ENCODE data around the gene NR2F2.

The NR2F2 gene

DNA sequence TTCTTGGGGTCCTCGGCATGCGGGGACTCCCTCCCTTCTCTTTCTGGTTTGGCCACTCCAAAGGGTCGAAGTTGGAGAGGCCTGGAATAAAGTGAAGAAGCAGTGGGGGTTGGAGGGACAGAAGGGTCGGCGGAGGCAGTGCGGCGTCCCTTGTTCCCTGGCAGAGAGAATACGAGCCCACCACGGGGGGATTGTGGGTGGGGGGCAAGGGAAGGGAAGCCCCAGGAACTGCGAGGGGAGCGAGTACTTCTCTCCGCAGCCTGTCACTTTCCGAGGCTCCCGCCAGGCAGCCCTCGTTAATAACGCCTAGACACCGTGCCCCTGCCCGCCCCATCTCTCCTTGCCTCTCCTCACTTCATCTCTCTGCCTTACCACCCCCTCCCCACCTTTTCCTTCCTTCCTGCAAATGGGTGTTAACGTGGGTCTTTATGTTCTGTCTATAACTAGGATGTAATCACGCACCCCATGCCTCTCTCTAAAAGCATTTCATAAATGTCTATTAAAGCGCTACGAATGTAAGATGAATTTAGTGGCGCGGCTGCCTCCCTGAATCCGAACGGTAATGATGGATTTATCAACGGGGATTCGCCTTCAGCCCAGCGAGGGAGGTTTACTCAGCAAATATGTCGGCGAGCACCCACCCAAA, 13.7 kb downstream of the NR2F2 start:
- no peak for DNase-seq

DNA sequence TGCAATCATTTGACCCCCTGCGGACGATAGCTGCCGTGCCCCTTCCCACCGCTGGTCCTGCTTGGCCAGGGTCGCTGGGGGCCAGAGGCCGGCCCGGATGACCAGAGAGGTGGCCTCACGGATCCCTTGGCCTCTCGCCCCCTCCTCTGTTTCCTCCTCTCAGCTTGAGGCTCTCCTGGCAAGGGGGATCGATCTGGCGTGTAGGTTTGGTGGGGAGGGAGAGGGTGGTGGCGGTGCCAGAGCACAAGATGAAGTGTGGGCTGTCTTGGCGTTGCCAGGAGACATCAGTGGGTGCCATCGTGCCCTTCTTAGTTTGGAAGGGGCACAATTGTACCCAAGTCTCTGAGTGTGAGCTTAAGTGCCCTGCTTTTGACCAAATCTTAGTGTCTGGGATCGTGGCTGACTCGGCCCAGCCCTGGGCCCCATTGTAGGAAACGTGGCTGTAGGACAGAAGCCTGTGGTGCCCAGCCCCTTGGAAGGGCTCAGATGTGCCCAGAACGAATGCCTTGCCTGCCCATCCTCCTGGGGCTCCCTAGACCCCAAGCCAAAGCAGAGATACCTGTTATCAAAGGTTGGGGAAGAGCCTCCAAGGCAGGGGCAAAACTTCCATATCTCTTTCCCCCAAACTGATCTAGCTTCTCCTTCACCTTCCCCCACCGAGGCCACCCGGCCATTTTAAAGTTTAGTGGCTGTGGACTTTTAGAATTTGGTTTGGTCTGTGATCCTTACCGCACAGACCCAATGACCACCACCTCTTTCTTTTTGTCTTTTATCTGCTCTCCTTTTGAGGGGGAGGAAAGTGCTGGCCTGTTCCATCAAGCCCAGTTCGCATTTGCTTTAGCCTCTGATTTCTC, 14.4 kb downstream of the NR2F2 start:
- DNase-seq: no peak

DNA sequence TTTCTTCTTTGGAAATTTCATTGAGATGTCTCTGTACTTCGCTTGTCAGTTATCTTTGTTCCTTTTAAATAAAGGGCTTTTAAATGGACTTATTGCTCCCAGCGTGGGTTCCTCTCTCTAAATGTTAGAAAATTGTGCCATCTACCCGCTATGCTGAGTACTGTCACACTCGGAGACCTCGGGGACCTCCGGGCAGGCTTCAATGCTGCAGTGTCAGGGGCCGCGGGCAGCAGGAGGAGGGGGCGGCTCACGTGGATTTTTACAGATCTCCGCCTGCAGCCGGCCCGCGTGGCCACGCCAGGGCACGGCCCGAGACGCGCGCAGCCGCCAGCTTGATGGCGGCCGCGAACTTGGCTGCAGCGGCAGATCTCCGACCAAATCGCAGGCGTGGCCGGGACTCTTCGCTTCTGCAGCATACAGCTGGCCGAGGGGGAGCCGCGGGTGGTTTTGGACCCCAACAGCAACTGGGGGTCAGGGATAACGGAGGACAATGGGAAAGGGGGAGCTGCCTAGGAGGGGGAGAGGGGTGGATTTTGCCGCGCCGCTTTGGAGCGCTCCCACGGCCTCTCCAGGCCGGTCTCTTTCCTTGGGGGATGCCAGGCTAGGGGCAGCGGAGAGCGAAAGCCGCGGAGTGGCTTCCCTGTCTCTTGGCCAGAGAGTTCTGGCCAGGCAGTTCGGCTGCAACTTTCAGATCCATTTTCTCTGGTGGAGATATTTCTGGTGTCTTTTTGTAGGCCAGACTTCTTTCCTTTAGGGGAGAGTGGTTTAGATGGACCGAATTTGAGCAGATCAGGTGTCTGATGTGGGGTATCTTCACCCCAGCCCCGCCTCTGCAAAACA, 15.3 kb downstream of the NR2F2 start:
- DNase-seq: peak; percentile 65

- no peak for DNase-seq
Observed at GRCh38 chr15:96346409-96346970, 16.0 kb downstream of the NR2F2 start.

GRCh38 chr15:96347181-96348111, 16.9 kb downstream of the NR2F2 start:
- no peak for DNase-seq

GRCh38 chr15:96348112-96349027, 17.9 kb downstream of the NR2F2 start:
- no peak for DNase-seq

GRCh38 chr15:96349034-96349856, 18.7 kb downstream of the NR2F2 start:
- no peak for DNase-seq

DNA sequence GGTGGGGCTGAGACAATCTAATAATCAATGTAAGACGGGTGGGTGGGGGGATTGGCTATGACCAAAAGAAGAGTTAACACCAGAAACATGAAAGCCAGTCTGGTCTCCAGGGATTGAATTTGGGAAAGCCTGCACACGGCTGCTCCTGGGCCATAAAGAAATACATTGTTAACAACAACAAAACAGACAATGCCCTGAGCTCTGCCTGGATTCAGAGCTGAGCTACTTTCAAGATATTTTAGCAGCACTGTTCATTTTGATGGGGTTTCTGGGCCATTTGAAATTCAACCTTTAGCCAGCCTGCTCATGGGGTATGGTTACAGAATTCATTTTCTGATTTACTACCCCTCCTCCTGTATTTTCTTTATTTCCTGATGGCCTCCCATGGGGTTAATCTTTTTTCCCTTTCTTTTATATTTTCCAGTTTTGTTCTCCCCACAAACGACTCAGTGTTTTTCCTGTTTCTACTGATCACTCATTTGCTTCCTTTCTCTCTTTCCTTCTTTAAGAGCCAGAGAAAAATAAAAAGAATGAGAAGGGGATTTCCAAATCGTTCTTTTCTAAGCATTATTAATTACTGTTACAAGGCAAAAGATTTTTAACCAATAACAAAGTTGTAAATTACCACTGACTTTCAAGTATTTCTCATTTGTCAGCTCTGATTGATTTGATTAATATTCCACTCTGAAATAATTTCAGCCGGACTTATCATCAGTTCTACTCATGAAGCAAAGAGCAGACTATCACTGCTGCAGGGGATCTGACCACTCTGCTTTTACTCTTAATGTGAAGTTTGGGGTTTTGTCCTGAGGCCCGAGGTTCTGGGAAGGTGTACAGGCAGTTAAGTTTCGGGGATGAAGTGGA, 19.6 kb downstream of the NR2F2 start:
- DNase-seq: no peak

DNA sequence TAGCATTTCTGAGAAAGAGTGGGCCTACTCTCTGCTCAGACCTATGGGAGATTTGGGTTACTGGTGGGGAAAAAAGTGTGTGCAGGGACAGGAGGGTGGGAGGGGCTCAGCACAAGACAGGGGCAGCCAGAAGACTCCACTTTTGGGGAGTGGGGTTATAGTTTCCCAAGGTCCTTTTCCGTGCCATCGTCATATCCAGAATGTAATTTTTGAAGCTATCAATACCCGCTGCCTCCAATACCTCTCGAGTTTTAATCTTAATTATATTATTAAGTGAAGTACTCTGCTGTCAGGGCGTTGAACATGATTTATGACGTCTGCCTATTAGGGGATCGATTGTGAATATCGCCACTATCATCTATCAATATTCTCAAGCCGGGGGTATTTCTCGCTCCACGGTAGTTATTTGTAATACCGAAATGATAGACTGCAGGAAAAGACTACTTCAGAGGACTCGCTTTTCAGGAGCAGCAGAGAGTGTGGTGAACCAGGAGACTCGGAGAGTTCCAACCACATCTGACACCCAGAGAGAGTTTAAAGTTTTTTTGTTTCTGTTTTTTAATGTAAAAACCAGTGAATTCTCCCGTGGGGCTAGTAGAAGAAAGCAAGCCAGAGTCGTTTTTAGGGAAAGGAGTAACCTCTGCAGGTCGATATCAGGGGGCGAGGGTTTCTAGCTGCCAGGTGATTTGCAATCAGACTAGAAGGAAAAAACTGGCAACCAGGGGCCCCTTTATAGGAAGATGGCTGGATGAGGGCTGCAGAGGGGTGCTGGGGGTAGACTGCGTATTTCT, 20.6 kb downstream of the NR2F2 start:
- DNase-seq: no peak

DNA sequence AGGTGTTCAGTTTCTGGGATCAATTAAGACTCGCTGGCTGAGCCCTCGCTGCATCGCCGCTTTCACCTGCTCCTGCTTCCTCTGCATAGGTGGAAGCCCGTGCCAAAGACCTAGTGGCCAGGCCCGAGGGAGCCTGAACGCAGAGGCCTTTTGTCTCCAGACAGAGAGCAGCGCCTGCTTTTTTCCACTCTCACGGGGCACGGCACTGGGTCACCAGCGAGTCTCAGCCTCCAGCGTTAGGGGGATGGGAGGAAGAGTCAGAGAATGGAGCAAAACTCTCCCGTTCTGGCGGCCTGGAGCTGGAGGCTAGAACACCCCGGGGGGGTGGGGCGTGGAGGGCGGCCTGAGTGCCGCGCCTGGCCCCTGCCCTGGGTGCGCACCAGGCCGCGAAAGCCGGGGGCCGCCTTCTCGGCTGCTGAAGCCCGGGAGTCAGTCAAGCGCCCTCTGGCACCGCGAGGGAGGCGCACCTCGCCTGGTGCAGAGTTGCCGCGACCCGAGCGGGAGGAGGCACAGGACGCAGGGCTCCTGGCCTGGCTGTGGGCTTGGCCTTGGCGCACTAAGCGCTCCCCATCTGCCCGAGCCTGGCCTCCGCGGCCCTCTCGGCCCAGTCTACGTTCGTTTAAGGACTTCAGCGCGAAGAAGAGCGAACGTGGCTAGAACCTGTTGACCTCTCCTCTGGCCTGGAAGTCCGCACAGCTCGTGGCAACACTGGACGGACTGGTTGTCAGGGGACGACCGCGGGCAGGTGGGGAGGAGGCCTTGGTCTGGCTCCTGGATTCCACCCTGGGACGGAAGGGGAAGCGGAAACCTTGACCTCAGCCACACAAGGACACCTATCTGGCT, 21.5 kb downstream of the NR2F2 start:
- DNase-seq: no peak

GRCh38 chr15:96352604-96353405, 22.3 kb downstream of the NR2F2 start:
- DNase-seq: no peak

GRCh38 chr15:96353416-96353929, 23.0 kb downstream of the NR2F2 start:
- DNase-seq: no peak

GRCh38 chr15:96353930-96354730, 23.6 kb downstream of the NR2F2 start:
- no peak for DNase-seq

- DNase-seq: no peak
Observed at GRCh38 chr15:96354731-96355567, 24.4 kb downstream of the NR2F2 start.
